Gastroesophageal sphincter (tissue), 3 donors: ENCODE measurements around the gene ZNF280D.
A peak's percentile ranks its signal among the peaks of the same experiment; 100 is the strongest.

Experiments used
- CTCF ChIP-seq, 4 experiments: fragments of 200-600 bp in 2 of 4; fragments of 450-650 bp in 2 of 4; sonication (generic) in 1 of 4; IDR thresholded peaks; one replicate each; pipeline ENCODE4 v1.5.1; 2017 to 2019; ENCODE audit warnings: antibody characterized with exemption in 4 of 4, mild to moderate bottlenecking in 2 of 4, moderate library complexity in 2 of 4
- EP300 ChIP-seq: sonication (generic); formaldehyde crosslinking; IDR thresholded peaks from one replicate; pipeline ENCODE4 v1.6.1; 2017; ENCODE audit warnings: antibody characterized with exemption, mild to moderate bottlenecking
- POLR2A ChIP-seq, 2 donors: fragments of 450-650 bp; IDR thresholded peaks; one replicate each; pipeline ENCODE4 v1.6.1; 2017; ENCODE audit warnings: antibody characterized with exemption in 2 of 2, mild to moderate bottlenecking in 2 of 2, moderate library complexity in 1 of 2

- peak in 1 of 4 experiments; percentile 16 for TF ChIP-seq CTCF (IDR thresholded peaks at IDR 0.05)
- peak; percentile 55 to 70 for TF ChIP-seq POLR2A (IDR thresholded peaks at IDR 0.05)
- no peak for TF ChIP-seq EP300
These were observed at the start of gene ZNF280D for GRCh38 chr15:56733136-56734012.
